MCF 10A (cell line): ENCODE results near the gene DCLK3. TPM values are rescaled to one million over a fixed set of nuclear protein-coding genes. Genes with fewer than 3 reads are reported as not detected.

Experiments
- BruUV-seq: library from RNA; stranded (reverse); fragments of 400-500 nt; replicated peaks from 2 replicates; lab custom pipeline; 2021; lab: Mats Ljungman, UMichigan
- CTCF ChIA-PET: fragments of 300-600 bp; sonication (Branson Sonifier 250); formaldehyde crosslinking; extraction: SDS; loops from one replicate; lab custom pipeline; 2021; ENCODE audit warnings: antibody characterized with exemption, inconsistent platforms; lab: Yijun Ruan, JAX
- POLR2A ChIA-PET: fragments of 300-600, 350-650 bp; sonication (Branson Sonifier 250); formaldehyde crosslinking; extraction: SDS; loops from one replicate; lab custom pipeline; 2020; ENCODE audit warnings: antibody characterized with exemption, inconsistent platforms; lab: Yijun Ruan, JAX
- DNase-seq: peaks from one replicate; pipeline ENCODE4 v3.0.0-alpha.2; 2018; ENCODE audit not compliant: unreplicated experiment
- H3K27ac Mint-ChIP-seq: one replicate; pipeline ENCODE4 v1.8.0; 2022; ENCODE audit warnings: mild to moderate bottlenecking, low read depth, mixed read lengths; ENCODE audit not compliant: unreplicated experiment
- H3K27me3 Mint-ChIP-seq: one replicate; pipeline ENCODE4 v1.8.0; 2022; ENCODE audit warnings: mixed read lengths; ENCODE audit not compliant: insufficient read depth, unreplicated experiment
- H3K36me3 Mint-ChIP-seq: one replicate; pipeline ENCODE4 v1.8.0; 2022; ENCODE audit warnings: mild to moderate bottlenecking, moderate library complexity, mixed read lengths; ENCODE audit not compliant: insufficient read depth, unreplicated experiment
- H3K4me1 Mint-ChIP-seq: one replicate; pipeline ENCODE4 v1.8.0; 2022; ENCODE audit warnings: mixed read lengths; ENCODE audit not compliant: insufficient read depth, unreplicated experiment
- H3K4me3 Mint-ChIP-seq: one replicate; pipeline ENCODE4 v1.8.0; 2022; ENCODE audit warnings: mild to moderate bottlenecking, moderate library complexity, mixed read lengths; ENCODE audit not compliant: unreplicated experiment
- H3K9me3 Mint-ChIP-seq: one replicate; pipeline ENCODE4 v1.8.0; 2022; ENCODE audit warnings: mixed read lengths; ENCODE audit not compliant: unreplicated experiment
- CTCF ChIP-seq: fragments of 200-600 bp; IDR thresholded peaks from one replicate; pipeline ENCODE4 v1.8.0; 2022; ENCODE audit warnings: antibody characterized with exemption, mild to moderate bottlenecking; ENCODE audit not compliant: unreplicated experiment
- intact Hi-C: fragments of 100-400 bp; cut with micrococcal nuclease; formaldehyde crosslinking; loops from 2 replicates; pipeline ENCODE4 v1.14.1; 2022
- total RNA-seq: library from RNA; stranded (reverse); gene quantifications from 2 replicates; pipeline ENCODE4 v1.2.3, GENCODE V29; 2022

DCLK3 gene
- total RNA-seq, 1 experiment from 2014 or later: not detected

- H3K27ac Mint-ChIP-seq: no peak overlapping the region
- H3K27me3 Mint-ChIP-seq: no peaks in the 10 kb centered on the region
- intact Hi-C loops: loop anchor here (1.0 to 10.0 kb wide), 7 partner anchors 74 to 734 kb away; no protein-coding TSS in a partner anchor
- CTCF ChIA-PET: interaction anchor here (0.5 to 6.7 kb wide), 28 partner anchors 10 to 777 kb away, joined by 3 to 66 read pairs (median 4); no protein-coding TSS in a partner anchor
- peaks cover 27% of the 10 kb centered on the region for H3K4me1 Mint-ChIP-seq
- no peaks in the 10 kb centered on the region for H3K9me3 Mint-ChIP-seq
- DNase-seq: peak; percentile 71
- no peaks in the 10 kb centered on the region for H3K36me3 Mint-ChIP-seq
- no peak overlapping the region for H3K4me3 Mint-ChIP-seq
- no TSS peak for BruUV-seq
- TF ChIP-seq CTCF: peak; percentile 84
- POLR2A ChIA-PET: interaction anchor here (0.6 kb wide), 1 partner anchor 827 kb away, joined by 3 read pairs; no protein-coding TSS in a partner anchor
Measured at GRCh38 chr3:36700537-36701248, 63.7 kb downstream of the DCLK3 start.

DNA sequence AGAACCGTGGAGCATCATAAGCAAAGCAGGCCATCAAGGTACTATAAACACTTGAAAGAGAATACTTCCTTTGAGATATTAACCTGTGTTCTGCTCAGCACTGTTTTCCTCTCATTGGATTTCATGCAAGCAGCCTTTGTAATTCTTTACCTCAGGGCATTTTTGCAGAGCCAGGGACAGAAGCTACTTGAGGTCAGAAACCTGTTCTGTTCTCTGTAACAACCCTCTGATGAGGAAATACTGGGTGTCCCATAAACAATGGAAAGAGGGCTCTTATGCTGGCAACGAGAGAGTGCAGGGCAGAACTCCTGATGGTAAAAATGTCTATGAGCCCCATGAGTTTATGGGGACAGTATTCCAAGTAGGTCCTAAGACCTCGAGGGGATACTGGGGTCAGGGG, 66.0 kb downstream of the DCLK3 start:
- intact Hi-C loops: loop anchor here (5.0 to 10.0 kb wide), 2 partner anchors 51 to 334 kb away; no protein-coding TSS in a partner anchor
- peak; percentile 49 for DNase-seq
- no peak for TF ChIP-seq CTCF
- H3K27ac Mint-ChIP-seq: no peak overlapping the region
- POLR2A ChIA-PET: interaction anchor here (0.7 to 1.5 kb wide), 2 partner anchors 19 to 51 kb away, joined by 3 read pairs; no protein-coding TSS in a partner anchor
- no peaks in the 10 kb centered on the region for H3K36me3 Mint-ChIP-seq
- H3K4me3 Mint-ChIP-seq: no peak overlapping the region
- no TSS peak for BruUV-seq
- H3K27me3 Mint-ChIP-seq: no peaks in the 10 kb centered on the region
- CTCF ChIA-PET: interaction anchor here (0.6 to 6.7 kb wide), 5 partner anchors 9 to 789 kb away, joined by 3 to 66 read pairs (median 3); no protein-coding TSS in a partner anchor
- H3K4me1 Mint-ChIP-seq: peaks cover 40% of the 10 kb centered on the region
- H3K9me3 Mint-ChIP-seq: no peaks in the 10 kb centered on the region

DNA sequence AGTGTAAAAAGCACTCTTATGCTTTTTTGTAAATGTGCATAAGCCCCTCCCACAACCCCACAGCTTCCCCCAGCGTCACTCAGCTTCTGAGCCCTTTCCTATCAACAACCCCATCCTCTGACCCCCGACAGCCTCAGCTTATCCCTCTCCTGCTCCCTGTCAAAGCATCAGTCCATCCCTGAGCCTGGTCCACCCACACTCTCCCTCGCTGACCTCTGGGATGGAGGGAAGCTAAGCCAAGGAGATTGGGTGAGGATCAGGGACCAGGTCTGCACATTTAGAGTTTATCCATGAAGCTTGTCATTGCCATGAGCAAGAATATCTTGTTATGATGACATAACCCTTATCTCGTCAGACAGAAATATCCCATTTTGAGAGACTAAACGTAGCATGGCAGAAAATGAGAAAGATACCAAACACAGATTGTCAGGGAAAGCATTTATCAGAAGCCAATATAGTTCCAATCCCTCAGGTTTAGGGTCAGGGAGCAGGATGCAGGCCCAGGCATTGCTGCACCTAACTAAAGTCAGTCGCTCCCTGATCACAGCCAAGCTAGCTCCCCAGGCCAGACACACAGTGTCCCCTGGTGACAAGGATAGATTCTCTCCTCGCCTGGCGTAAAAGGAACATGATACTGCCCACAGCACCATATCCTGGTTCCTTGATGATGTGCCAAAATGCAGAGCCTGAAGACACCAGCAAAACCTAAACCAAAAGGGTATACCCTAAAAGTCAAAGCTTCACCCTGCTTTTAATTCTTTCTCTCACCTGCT, 66.9 kb downstream of the DCLK3 start:
- POLR2A ChIA-PET: interaction anchor here (0.6 to 1.5 kb wide), 2 partner anchors 10 to 18 kb away, joined by 3 read pairs; no protein-coding TSS in a partner anchor

More for the DNA sequence above, 66.9 kb downstream of the DCLK3 start:
- TF ChIP-seq CTCF: no peak
- Mint-ChIP-seq H3K9me3 (no peaks in the 10 kb centered on the region), H3K27me3 (no peaks in the 10 kb centered on the region), H3K36me3 (no peaks in the 10 kb centered on the region), H3K4me1 (peaks cover 40% of the 10 kb centered on the region), H3K4me3 (no peak overlapping the region), H3K27ac (no peak overlapping the region)
- CTCF ChIA-PET: interaction anchor here (0.5 to 6.7 kb wide), 11 partner anchors 9 to 789 kb away, joined by 3 to 66 read pairs (median 3); no protein-coding TSS in a partner anchor
- no TSS peak for BruUV-seq
- intact Hi-C loops: loop anchor here (5.0 to 10.0 kb wide), 2 partner anchors 50 to 333 kb away; no protein-coding TSS in a partner anchor
- DNase-seq: no peak
